Trophoblast cell (in vitro differentiated cells and primary cell): ENCODE measurements around the gene RILPL2.
A peak's percentile ranks its signal among the peaks of the same experiment; 100 is the strongest.

ENCODE experiments used
- DNase-seq, 2 donors: peaks; one replicate each; pipeline ENCODE4 v3.0.0-alpha.2; 2016
- H2AFZ ChIP-seq: 2 replicates; pipeline ENCODE4 v1.6.1; 2013; ENCODE audit warnings: low read length, moderate library complexity, mild to moderate bottlenecking; ENCODE audit not compliant: insufficient read depth, poor library complexity
- H2AK5ac ChIP-seq: 2 replicates; pipeline ENCODE4 v1.6.1; 2013; ENCODE audit warnings: mild to moderate bottlenecking, low read length
- H2BK120ac ChIP-seq: 2 replicates; pipeline ENCODE4 v1.6.1; 2013; ENCODE audit warnings: low read length, mild to moderate bottlenecking, moderate library complexity; ENCODE audit not compliant: insufficient read depth, poor library complexity
- H2BK12ac ChIP-seq: 2 replicates; pipeline ENCODE4 v1.6.1; 2013; ENCODE audit warnings: mild to moderate bottlenecking, low read length, moderate library complexity
- H2BK5ac ChIP-seq: 2 replicates; pipeline ENCODE4 v1.6.1; 2013; ENCODE audit warnings: low read length, low read depth, moderate library complexity, mild to moderate bottlenecking; ENCODE audit not compliant: poor library complexity
- H3K14ac ChIP-seq: 2 replicates; pipeline ENCODE4 v1.6.1; 2013; ENCODE audit warnings: mild to moderate bottlenecking, low read length
- H3K18ac ChIP-seq: 2 replicates; pipeline ENCODE4 v1.6.1; 2013; ENCODE audit warnings: mild to moderate bottlenecking, low read length
- H3K23ac ChIP-seq: 2 replicates; pipeline ENCODE4 v1.6.1; 2013; ENCODE audit warnings: low read length
- H3K27ac ChIP-seq: 2 replicates; pipeline ENCODE4 v1.5.1; 2013; ENCODE audit warnings: low read depth, mild to moderate bottlenecking, inconsistent platforms, low read length, moderate library complexity
- H3K27me3 ChIP-seq: 2 replicates; pipeline ENCODE4 v1.6.1; 2013; ENCODE audit warnings: inconsistent platforms, mild to moderate bottlenecking, low read length, moderate library complexity; ENCODE audit not compliant: insufficient read depth
- H3K36me3 ChIP-seq, 2 experiments: 1 replicate in 1 of 2; 2 replicates in 1 of 2; pipeline ENCODE4 v1.6.1; 2013; ENCODE audit warnings: low read length in 2 of 2, mild to moderate bottlenecking in 2 of 2, moderate library complexity in 1 of 2; ENCODE audit not compliant: insufficient read depth in 2 of 2, control insufficient read depth in 1 of 2
- H3K4ac ChIP-seq: 2 replicates; pipeline ENCODE4 v1.6.1; 2013; ENCODE audit warnings: low read depth, mild to moderate bottlenecking, low read length, moderate library complexity
- H3K4me1 ChIP-seq, 2 experiments: 1 replicate in 1 of 2; 2 replicates in 1 of 2; pipeline ENCODE4 v1.6.1; 2013; ENCODE audit warnings: low read length in 2 of 2, mild to moderate bottlenecking in 2 of 2, moderate library complexity in 1 of 2; ENCODE audit not compliant: insufficient read depth in 2 of 2, control insufficient read depth in 1 of 2
- H3K4me2 ChIP-seq: 2 replicates; pipeline ENCODE4 v1.6.1; 2013; ENCODE audit warnings: inconsistent platforms, mild to moderate bottlenecking, low read length, moderate library complexity
- H3K4me3 ChIP-seq: 2 replicates; pipeline ENCODE4 v1.5.1; 2013; ENCODE audit warnings: mild to moderate bottlenecking, low read depth, low read length, inconsistent platforms
- H3K79me1 ChIP-seq: one replicate; pipeline ENCODE4 v1.6.1; 2013; ENCODE audit warnings: low read length
- H3K79me2 ChIP-seq: 2 replicates; pipeline ENCODE4 v1.6.1; 2013; ENCODE audit warnings: low read length, mild to moderate bottlenecking; ENCODE audit not compliant: control insufficient read depth, insufficient read depth, poor library complexity
- H3K9ac ChIP-seq: 2 replicates; pipeline ENCODE4 v1.6.1; 2013; ENCODE audit warnings: mild to moderate bottlenecking, low read length
- H3K9me3 ChIP-seq: 2 replicates; pipeline ENCODE4 v1.6.1; 2013; ENCODE audit warnings: low read depth, mild to moderate bottlenecking, control low read depth, inconsistent platforms, low read length; ENCODE audit not compliant: insufficient read depth
- H4K12ac ChIP-seq: 2 replicates; pipeline ENCODE4 v1.6.1; 2013; ENCODE audit warnings: low read depth, mild to moderate bottlenecking, low read length, moderate library complexity
- H4K8ac ChIP-seq: 2 replicates; pipeline ENCODE4 v1.6.1; 2013; ENCODE audit warnings: low read depth, mild to moderate bottlenecking, low read length, moderate library complexity
- H4K91ac ChIP-seq: one replicate; pipeline ENCODE4 v1.6.1; 2013; ENCODE audit warnings: low read depth, mild to moderate bottlenecking, low read length, moderate library complexity
- WGBS: extraction: QIAGEN DNeasy Blood & Tissue Kit; methylation state at CpG from one replicate; pipeline ENCODE4 v1.1.7; 2013; ENCODE audit warnings: missing lambda C conversion rate; ENCODE audit not compliant: insufficient read length, insufficient coverage; ENCODE audit errors: extremely low coverage; 5-methylcytosine and 5-hydroxymethylcytosine counted together

The RILPL2 gene

GRCh38 chr12:123401753-123402683 lies 34.5 kb downstream of the RILPL2 start:
- no CpG with 5 or more reads among the region's 15 CpGs for WGBS
- Histone ChIP-seq H3K79me1 (no peaks in the 10 kb centered on the region), H3K4ac (peak overlapping the region; percentile 6), H3K4me2 (no peak overlapping the region), H3K27me3 (no peaks in the 10 kb centered on the region), H3K14ac (no peak overlapping the region), H3K27ac (no peak overlapping the region), H4K8ac (no peak overlapping the region), H2AK5ac (no peak overlapping the region), H3K4me3 (no peak overlapping the region), H3K4me1 (no peaks in the 10 kb centered on the region), H3K18ac (no peak overlapping the region), H2BK12ac (no peak overlapping the region), H2BK5ac (no peak overlapping the region), H3K79me2 (no peaks in the 10 kb centered on the region), H2BK120ac (no peak overlapping the region), H3K23ac (no peak overlapping the region), H2AFZ (no peak overlapping the region), H4K12ac (no peak overlapping the region), H3K9ac (no peak overlapping the region), H3K9me3 (no peaks in the 10 kb centered on the region), H4K91ac (no peak overlapping the region), H3K36me3 (peaks cover 72% of the 10 kb centered on the region in 2 experiments)
- DNase-seq, result no peak

GRCh38 chr12:123399255-123399617 lies 37.2 kb downstream of the RILPL2 start:
- Histone ChIP-seq H2AFZ (no peak overlapping the region), H3K36me3 (peaks cover 72 to 74% of the 10 kb centered on the region in 2 experiments), H3K4me2 (no peak overlapping the region), H3K23ac (no peak overlapping the region), H3K79me2 (no peaks in the 10 kb centered on the region), H2BK12ac (no peak overlapping the region), H4K8ac (no peak overlapping the region), H2BK120ac (no peak overlapping the region), H4K91ac (no peak overlapping the region), H2BK5ac (no peak overlapping the region), H3K9me3 (no peaks in the 10 kb centered on the region), H3K4me3 (no peak overlapping the region), H3K9ac (no peak overlapping the region), H3K79me1 (no peaks in the 10 kb centered on the region), H3K27me3 (no peaks in the 10 kb centered on the region), H2AK5ac (no peak overlapping the region), H3K4me1 (no peaks in the 10 kb centered on the region), H3K14ac (no peak overlapping the region), H4K12ac (no peak overlapping the region), H3K18ac (no peak overlapping the region), H3K4ac (no peak overlapping the region), H3K27ac (no peak overlapping the region)
- WGBS, result no CpG with 5 or more reads among the region's 6 CpGs
- DNase-seq, result no peak

GRCh38 chr12:123398550-123399254 lies 37.8 kb downstream of the RILPL2 start:
- no peak overlapping the region for H3K23ac ChIP-seq
- H3K4me3 ChIP-seq, result no peak overlapping the region
- H3K4me1 ChIP-seq, result no peaks in the 10 kb centered on the region
- no CpG with 5 or more reads among the region's 14 CpGs for WGBS
- H3K36me3 ChIP-seq, result peaks cover 67 to 69% of the 10 kb centered on the region in 2 experiments
- H3K4ac ChIP-seq, result peak overlapping the region; percentile 8
- H3K9me3 ChIP-seq, result no peaks in the 10 kb centered on the region
- no peak overlapping the region for H3K9ac ChIP-seq
- no peak overlapping the region for H3K14ac ChIP-seq
- no peak for DNase-seq
- no peak overlapping the region for H2AFZ ChIP-seq
- no peak overlapping the region for H3K4me2 ChIP-seq
- H2BK120ac ChIP-seq, result no peak overlapping the region
- no peak overlapping the region for H3K27ac ChIP-seq
- H2BK5ac ChIP-seq, result no peak overlapping the region
- no peaks in the 10 kb centered on the region for H3K27me3 ChIP-seq
- no peak overlapping the region for H4K91ac ChIP-seq
- H2AK5ac ChIP-seq, result no peak overlapping the region
- H4K12ac ChIP-seq, result no peak overlapping the region
- no peaks in the 10 kb centered on the region for H3K79me2 ChIP-seq
- no peak overlapping the region for H2BK12ac ChIP-seq
- peak overlapping the region; percentile 25 for H3K18ac ChIP-seq
- H3K79me1 ChIP-seq, result no peaks in the 10 kb centered on the region
- H4K8ac ChIP-seq, result no peak overlapping the region

GRCh38 chr12:123398177-123398549 lies 38.3 kb downstream of the RILPL2 start:
- Histone ChIP-seq H3K27ac (no peak overlapping the region), H3K18ac (peak overlapping the region; percentile 25), H4K8ac (no peak overlapping the region), H2AFZ (no peak overlapping the region), H3K9me3 (no peaks in the 10 kb centered on the region), H2BK120ac (no peak overlapping the region), H4K91ac (no peak overlapping the region), H3K27me3 (no peaks in the 10 kb centered on the region), H3K23ac (no peak overlapping the region), H3K14ac (no peak overlapping the region), H3K4me3 (no peak overlapping the region), H2AK5ac (no peak overlapping the region), H3K79me2 (no peaks in the 10 kb centered on the region), H4K12ac (no peak overlapping the region), H3K4me2 (no peak overlapping the region), H3K9ac (no peak overlapping the region), H3K4me1 (no peaks in the 10 kb centered on the region), H3K36me3 (peaks cover 65 to 68% of the 10 kb centered on the region in 2 experiments), H2BK5ac (no peak overlapping the region), H3K79me1 (no peaks in the 10 kb centered on the region), H2BK12ac (no peak overlapping the region), H3K4ac (peak overlapping the region; percentile 8)
- no CpG with 5 or more reads among the region's 10 CpGs for WGBS
- DNase-seq, result no peak
